HepG2 (cell line): ENCODE data around the gene LRRC28. TPM values are rescaled to one million over a fixed set of nuclear protein-coding genes. Genes with fewer than 3 reads are reported as not detected.

Experiments used
- ATAC-seq: fragments of 200-7000 bp; cut with Tn5 transposase; 3 replicates; pipeline ENCODE4 v1.9.1; 2020; ENCODE audit warnings: mild to moderate bottlenecking, moderate library complexity
- BruUV-seq: library from RNA; stranded (reverse); fragments of 400-500 nt; replicated peaks from 2 replicates; lab custom pipeline; 2021; lab: Mats Ljungman, UMichigan
- CTCF ChIA-PET: fragments of 300-600 bp; formaldehyde crosslinking; extraction: SDS; loops from one replicate; lab custom pipeline; 2021; ENCODE audit warnings: low total read pairs, inconsistent platforms, low intra/inter-chr PET ratio; lab: Yijun Ruan, JAX
- POLR2A ChIA-PET: fragments of 350-600 bp; sonication (Branson Sonifier 250); formaldehyde crosslinking; loops from one replicate; lab custom pipeline; 2020; ENCODE audit warnings: antibody characterized with exemption, inconsistent platforms; lab: Yijun Ruan, JAX
- DNase-seq: peaks from one replicate; pipeline ENCODE4 v3.0.0-alpha.2; 2015; ENCODE audit warnings: low spot score
- FAIRE-seq: peaks from 3 replicates; lab custom pipeline; 2011; peaks lifted over from hg19 to GRCh38; lab: Jason Lieb, UNC
- H2AFZ ChIP-seq: one replicate; pipeline ENCODE4 v1.6.1; 2011; ENCODE audit warnings: low read length, inconsistent platforms
- H3K27ac ChIP-seq: fragments of 300-600 bp; 3 replicates; pipeline ENCODE4 v1.8.0; 2011; ENCODE audit warnings: mixed run types, mild to moderate bottlenecking, mixed read lengths, low read length, inconsistent platforms; ENCODE audit not compliant: insufficient read depth; ENCODE audit errors: extremely low read length
- H3K27me3 ChIP-seq, 2 experiments: fragments of 200-600 bp in 1 of 2; 2 replicates in 1 of 2; 3 replicates in 1 of 2; pipeline versions ENCODE4 v1.6.0 to v1.8.0; 2011; ENCODE audit warnings: low read length in 2 of 2, mild to moderate bottlenecking in 2 of 2, moderate library complexity in 2 of 2, inconsistent platforms in 1 of 2; ENCODE audit not compliant: insufficient read depth in 2 of 2, control insufficient read depth in 1 of 2
- H3K36me3 ChIP-seq, 2 experiments: fragments of 200-600 bp in 1 of 2; replicated peaks in 1 of 2; 2 replicates in 1 of 2; 3 replicates in 1 of 2; pipeline versions ENCODE4 v1.5.1 to v1.8.0; 2011; ENCODE audit warnings: low read length in 2 of 2, inconsistent platforms in 1 of 2; ENCODE audit not compliant: insufficient read depth in 2 of 2, control insufficient read depth in 1 of 2
- H3K4me1 ChIP-seq: 2 replicates; pipeline ENCODE4 v1.5.1; 2012; ENCODE audit warnings: low read length, inconsistent platforms; ENCODE audit not compliant: insufficient read depth
- H3K4me2 ChIP-seq: 2 replicates; pipeline ENCODE4 v1.6.0; 2011; ENCODE audit warnings: low read depth, low read length, inconsistent platforms
- H3K4me3 ChIP-seq, 3 experiments: fragments of 200-600 bp in 1 of 3; sonication (generic), shearing (Covaris generic) in 1 of 3; replicated peaks in 1 of 3; 2 replicates each; pipeline ENCODE4 v1.5.1; 2011 to 2016; ENCODE audit warnings: low read length in 3 of 3, inconsistent platforms in 2 of 3, low read depth in 2 of 3, mild to moderate bottlenecking in 2 of 3, control low read depth in 1 of 3, mixed read lengths in 1 of 3; ENCODE audit not compliant: insufficient read depth in 1 of 3
- H3K79me2 ChIP-seq: one replicate; pipeline ENCODE4 v1.6.1; 2011; ENCODE audit warnings: low read length, inconsistent platforms; ENCODE audit not compliant: insufficient read depth
- H3K9ac ChIP-seq: 2 replicates; pipeline ENCODE4 v1.6.0; 2011; ENCODE audit warnings: mild to moderate bottlenecking, low read depth, low read length, inconsistent platforms; ENCODE audit not compliant: insufficient read depth
- H3K9me3 ChIP-seq: 2 replicates; pipeline ENCODE4 v1.5.1; 2012; ENCODE audit warnings: mild to moderate bottlenecking, low read length
- H4K20me1 ChIP-seq: 2 replicates; pipeline ENCODE4 v1.6.0; 2011; ENCODE audit warnings: inconsistent platforms, mild to moderate bottlenecking, low read length, moderate library complexity; ENCODE audit not compliant: insufficient read depth
- DBP ChIP-seq: sonication (generic); formaldehyde crosslinking; IDR thresholded peaks from 2 replicates; pipeline ENCODE4 v1.4.0; 2020; ENCODE audit warnings: missing genetic modification reagents; ENCODE audit errors: not compliant biosample characterization
- FOXO4 ChIP-seq: sonication (generic); formaldehyde crosslinking; conservative IDR thresholded peaks from 2 replicates; pipeline ENCODE4 v1.8.1; 2023; ENCODE audit warnings: missing genetic modification reagents
- TFDP1 ChIP-seq: IDR thresholded peaks from 2 replicates; pipeline ENCODE4 v1.6.1; 2016; ENCODE audit warnings: missing compliant biosample characterization, missing genetic modification reagents, borderline replicate concordance
- THAP11 ChIP-seq: IDR thresholded peaks from 2 replicates; pipeline ENCODE4 v1.6.1; 2016; ENCODE audit warnings: missing biosample characterization, missing genetic modification reagents
- ZBTB37 ChIP-seq: sonication (generic); formaldehyde crosslinking; IDR thresholded peaks from 2 replicates; pipeline ENCODE4 v1.4.0; 2020; ENCODE audit warnings: mild to moderate bottlenecking, missing genetic modification reagents
- ZBTB49 ChIP-seq: sonication (generic); formaldehyde crosslinking; IDR thresholded peaks from 2 replicates; pipeline ENCODE4 v1.4.0; 2020; ENCODE audit warnings: missing genetic modification reagents, borderline replicate concordance
- ZNF275 ChIP-seq: sonication (generic); formaldehyde crosslinking; IDR thresholded peaks from 2 replicates; pipeline ENCODE4 v1.8.0; 2022; ENCODE audit warnings: missing genetic modification reagents, mild to moderate bottlenecking, inconsistent platforms, borderline replicate concordance
- ZNF329 ChIP-seq: sonication (generic); formaldehyde crosslinking; IDR thresholded peaks from 2 replicates; pipeline ENCODE4 v1.9.0; 2021; ENCODE audit warnings: low read depth, mild to moderate bottlenecking, missing genetic modification reagents
- ZNF557 ChIP-seq: sonication (generic); formaldehyde crosslinking; IDR thresholded peaks from 2 replicates; pipeline ENCODE4 v1.4.0; 2020; ENCODE audit warnings: missing genetic modification reagents
- ZNF768 ChIP-seq: sonication (generic); formaldehyde crosslinking; IDR thresholded peaks from 2 replicates; pipeline ENCODE4 v1.4.0; 2020; ENCODE audit warnings: missing genetic modification reagents
- ZNF776 ChIP-seq: sonication (generic); formaldehyde crosslinking; IDR thresholded peaks from 2 replicates; pipeline ENCODE4 v1.4.0; 2020; ENCODE audit warnings: mild to moderate bottlenecking, missing genetic modification reagents
- ZNF792 ChIP-seq: IDR thresholded peaks from 2 replicates; pipeline ENCODE4 v1.6.1; 2016
- ZNF83 ChIP-seq: sonication (generic); formaldehyde crosslinking; IDR thresholded peaks from 2 replicates; pipeline ENCODE4 v1.4.0; 2020; ENCODE audit warnings: missing genetic modification reagents, mild to moderate bottlenecking, borderline replicate concordance
- ZNF878 ChIP-seq: sonication (generic); formaldehyde crosslinking; IDR thresholded peaks from 2 replicates; pipeline ENCODE4 v1.8.1; 2023; ENCODE audit warnings: mild to moderate bottlenecking, missing genetic modification reagents, moderate library complexity
- WGBS: methylation state at CpG from one replicate; pipeline ENCODE4 v1.1.6; 2017; ENCODE audit warnings: low lambda C conversion rate; 5-methylcytosine and 5-hydroxymethylcytosine counted together
- in situ Hi-C: cut with HindIII; loops from 2 replicates; pipeline ENCODE4 v1.10.0; 2017; ENCODE audit warnings: low pct_unique_long_range_greater_than_20kb; ENCODE audit not compliant: extremely low pct_ligation_motif_present
- intact Hi-C: fragments of 100-400 bp; cut with micrococcal nuclease; formaldehyde crosslinking; loops from one replicate; pipeline ENCODE4 v1.10.0; 2022; ENCODE audit not compliant: unreplicated experiment
- polyA plus RNA-seq, 8 experiments: library from polyadenylated mRNA; depleted of rRNA in 3 of 8; stranded (reverse) in 7 of 8; unstranded in 1 of 8; fragments of >200 nt; fragmentation: Illumina TruSeq in 4 of 8; extraction: Trizol in 4 of 8; gene quantifications; 2 replicates each; pipeline versions ENCODE4 v1.2.1 to v1.2.3, GENCODE V29; 2011 to 2016; ENCODE audit warnings: low read depth in 4 of 8, missing spikeins in 1 of 8, mixed read lengths in 1 of 8; ENCODE audit not compliant: insufficient read depth in 1 of 8
- total RNA-seq, 5 experiments: library from RNA; depleted of rRNA; stranded (reverse); fragments of >200 nt; fragmentation: Illumina TruSeq; extraction: Trizol; gene quantifications; 2 replicates each; pipeline ENCODE4 v1.2.3, GENCODE V29; 2016; ENCODE audit warnings: low read depth in 1 of 5

Gene LRRC28
- total and polyA plus RNA-seq, 2 of the 13 experiments (the other 11 are each of a cell fraction or from before 2014, with no cell fraction given) = 17.5 to 21.3 TPM

- POLR2A ChIA-PET = no interaction called here
- in situ Hi-C loops = no loop called here
- 87% methylated on average over 3 of the region's 3 CpGs for WGBS
Observed at GRCh38 chr15:99228120-99228770, 23.0 kb upstream of the LRRC28 start.

More at GRCh38 chr15:99228120-99228770, 23.0 kb upstream of the LRRC28 start:
- BruUV-seq = no TSS peak
- Histone ChIP-seq H3K4me2 (no peak overlapping the region), H2AFZ (no peak overlapping the region), H3K9ac (no peak overlapping the region), H3K36me3 (peaks cover 5 to 30% of the 10 kb centered on the region in 2 experiments), H3K27ac (no peak overlapping the region), H3K27me3 (no peaks in the 10 kb centered on the region), H3K4me3 (no peak overlapping the region), H3K9me3 (no peaks in the 10 kb centered on the region), H4K20me1 (no peaks in the 10 kb centered on the region), H3K79me2 (no peaks in the 10 kb centered on the region), H3K4me1 (no peaks in the 10 kb centered on the region)
- intact Hi-C loops = no loop called here
- CTCF ChIA-PET = no interaction called here
- TF ChIP-seq TFDP1 (no peak), THAP11 (CRISPR knock-in tag) (no peak), ZNF776 (CRISPR knock-in tag) (no peak), ZNF557 (CRISPR knock-in tag) (no peak), ZNF768 (no peak), ZBTB37 (no peak), DBP (CRISPR knock-in tag) (no peak), ZNF329 (CRISPR knock-in tag) (no peak), ZNF275 (CRISPR knock-in tag) (no peak), FOXO4 (CRISPR knock-in tag) (no peak), ZBTB49 (CRISPR knock-in tag) (no peak), ZNF792 (no peak), ZNF83 (CRISPR knock-in tag) (no peak), ZNF878 (CRISPR knock-in tag) (no peak)
- ATAC-seq (no peak), FAIRE-seq (no peak), DNase-seq (no peak)
